Parathyroid adenoma (tissue), 2 donors: ENCODE results near the gene PAX7.

Experiments
- H2AFZ ChIP-seq: fragments of 300-600 bp; sonication (generic); one replicate; pipeline ENCODE4 v1.7.0; 2017; ENCODE audit warnings: antibody characterized with exemption, mild to moderate bottlenecking
- H3K27ac ChIP-seq: fragments of 300-600 bp; sonication (generic); one replicate; pipeline ENCODE4 v1.7.0; 2017
- H3K27me3 ChIP-seq: fragments of 300-600 bp; sonication (generic); one replicate; pipeline ENCODE4 v1.7.0; 2017; ENCODE audit warnings: low read length; ENCODE audit not compliant: control insufficient read depth, insufficient read depth
- H3K36me3 ChIP-seq: fragments of 300-600 bp; sonication (generic); one replicate; pipeline ENCODE4 v1.7.0; 2017; ENCODE audit warnings: low read length; ENCODE audit not compliant: control insufficient read depth, insufficient read depth
- H3K4me1 ChIP-seq: fragments of 300-600 bp; sonication (generic); one replicate; pipeline ENCODE4 v1.7.0; 2017; ENCODE audit warnings: control low read depth
- H3K4me2 ChIP-seq: fragments of 300-600 bp; sonication (generic); one replicate; pipeline ENCODE4 v1.7.0; 2017; ENCODE audit warnings: low read length
- H3K4me3 ChIP-seq: fragments of 300-600 bp; sonication (generic); one replicate; pipeline ENCODE4 v1.7.0; 2017; ENCODE audit warnings: low read depth, low read length
- H3K79me2 ChIP-seq: fragments of 300-600 bp; sonication (generic); one replicate; pipeline ENCODE4 v1.7.0; 2017; ENCODE audit warnings: control low read depth
- H3K9ac ChIP-seq: fragments of 300-600 bp; sonication (generic); one replicate; pipeline ENCODE4 v1.7.0; 2017; ENCODE audit warnings: mild to moderate bottlenecking
- H3K9me3 ChIP-seq: fragments of 300-600 bp; sonication (generic); one replicate; pipeline ENCODE4 v1.7.0; 2017; ENCODE audit warnings: low read length; ENCODE audit not compliant: control insufficient read depth
- TF ChIP-seq, protein P1 (sequence below): fragments of 300-600 bp; sonication (generic); IDR thresholded peaks from one replicate; pipeline ENCODE4 v1.7.0; 2017; ENCODE audit warnings: antibody characterized with exemption, mild to moderate bottlenecking
- donor health status: primary hyperparathyroidism.

Gene PAX7

DNA sequence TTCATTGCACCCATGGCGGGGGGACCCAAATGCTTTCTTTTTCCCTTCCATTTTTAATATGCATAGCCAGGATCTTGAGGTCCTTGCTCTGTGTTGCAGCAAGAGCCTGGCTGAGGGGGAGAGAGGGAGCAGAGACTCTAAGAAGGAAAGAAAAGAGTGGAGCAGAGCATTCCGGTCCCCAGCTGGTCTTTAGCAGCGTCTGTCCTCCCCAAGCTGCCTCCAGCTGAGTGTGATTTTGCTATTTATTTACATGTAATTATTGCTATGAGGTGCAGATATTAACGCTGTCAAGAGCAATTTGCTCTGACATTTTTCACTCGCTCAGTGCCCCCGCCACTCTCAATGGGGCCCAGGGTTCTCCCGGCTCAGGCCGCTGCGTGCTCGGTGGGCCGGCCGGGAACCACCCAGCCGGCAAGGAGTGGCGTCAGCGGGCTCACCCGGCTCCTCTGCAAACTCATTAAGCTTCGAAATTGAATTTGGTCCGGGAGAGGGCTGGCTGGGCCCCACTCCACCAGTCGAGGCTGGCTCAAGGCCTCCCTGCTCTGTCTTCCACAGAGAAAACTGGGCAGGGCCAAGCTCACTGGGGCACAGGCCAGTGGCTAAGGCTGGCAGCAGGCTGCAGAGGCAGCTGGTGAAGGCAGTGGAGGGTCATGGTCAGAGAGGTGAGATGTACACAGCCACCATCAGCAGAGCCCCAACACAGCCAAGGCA lies 93.2 kb downstream of the PAX7 start:
- Histone ChIP-seq H3K27ac (no peak overlapping the region), H3K79me2 (no peaks in the 10 kb centered on the region), H3K4me1 (no peaks in the 10 kb centered on the region), H3K9me3 (no peaks in the 10 kb centered on the region), H3K4me2 (no peak overlapping the region), H3K9ac (no peak overlapping the region), H3K36me3 (no peaks in the 10 kb centered on the region), H3K27me3 (no peaks in the 10 kb centered on the region), H2AFZ (no peak overlapping the region), H3K4me3 (no peak overlapping the region)
- TF ChIP-seq, protein P1, sequence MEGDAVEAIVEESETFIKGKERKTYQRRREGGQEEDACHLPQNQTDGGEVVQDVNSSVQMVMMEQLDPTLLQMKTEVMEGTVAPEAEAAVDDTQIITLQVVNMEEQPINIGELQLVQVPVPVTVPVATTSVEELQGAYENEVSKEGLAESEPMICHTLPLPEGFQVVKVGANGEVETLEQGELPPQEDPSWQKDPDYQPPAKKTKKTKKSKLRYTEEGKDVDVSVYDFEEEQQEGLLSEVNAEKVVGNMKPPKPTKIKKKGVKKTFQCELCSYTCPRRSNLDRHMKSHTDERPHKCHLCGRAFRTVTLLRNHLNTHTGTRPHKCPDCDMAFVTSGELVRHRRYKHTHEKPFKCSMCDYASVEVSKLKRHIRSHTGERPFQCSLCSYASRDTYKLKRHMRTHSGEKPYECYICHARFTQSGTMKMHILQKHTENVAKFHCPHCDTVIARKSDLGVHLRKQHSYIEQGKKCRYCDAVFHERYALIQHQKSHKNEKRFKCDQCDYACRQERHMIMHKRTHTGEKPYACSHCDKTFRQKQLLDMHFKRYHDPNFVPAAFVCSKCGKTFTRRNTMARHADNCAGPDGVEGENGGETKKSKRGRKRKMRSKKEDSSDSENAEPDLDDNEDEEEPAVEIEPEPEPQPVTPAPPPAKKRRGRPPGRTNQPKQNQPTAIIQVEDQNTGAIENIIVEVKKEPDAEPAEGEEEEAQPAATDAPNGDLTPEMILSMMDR, result no peak

DNA sequence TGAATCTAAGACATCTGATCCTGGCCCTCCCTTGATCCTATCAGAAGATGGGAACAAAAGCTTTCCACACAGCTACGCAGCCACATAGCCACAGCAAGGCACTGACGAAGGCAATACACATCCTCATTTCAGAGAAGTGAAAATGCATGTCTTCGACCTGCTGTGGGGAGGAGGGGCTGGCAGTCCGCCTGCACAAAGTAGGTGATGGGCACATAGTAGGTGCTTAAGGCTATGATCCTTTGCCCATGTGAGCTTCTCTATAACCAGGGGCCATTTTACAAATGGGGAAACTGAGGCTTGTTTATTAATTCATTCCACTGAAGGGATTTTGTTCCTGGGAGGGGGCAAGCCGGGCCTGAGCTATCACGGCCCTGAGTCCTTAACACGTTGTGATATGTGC lies 94.2 kb downstream of the PAX7 start:
- H3K4me2 ChIP-seq, result no peak overlapping the region
- TF ChIP-seq, protein P1, result no peak
- no peak overlapping the region for H3K9ac ChIP-seq
- H3K9me3 ChIP-seq, result no peaks in the 10 kb centered on the region
- no peaks in the 10 kb centered on the region for H3K27me3 ChIP-seq
- H3K4me3 ChIP-seq, result no peak overlapping the region
- no peaks in the 10 kb centered on the region for H3K79me2 ChIP-seq
- no peaks in the 10 kb centered on the region for H3K4me1 ChIP-seq
- no peaks in the 10 kb centered on the region for H3K36me3 ChIP-seq
- no peak overlapping the region for H2AFZ ChIP-seq
- no peak overlapping the region for H3K27ac ChIP-seq

DNA sequence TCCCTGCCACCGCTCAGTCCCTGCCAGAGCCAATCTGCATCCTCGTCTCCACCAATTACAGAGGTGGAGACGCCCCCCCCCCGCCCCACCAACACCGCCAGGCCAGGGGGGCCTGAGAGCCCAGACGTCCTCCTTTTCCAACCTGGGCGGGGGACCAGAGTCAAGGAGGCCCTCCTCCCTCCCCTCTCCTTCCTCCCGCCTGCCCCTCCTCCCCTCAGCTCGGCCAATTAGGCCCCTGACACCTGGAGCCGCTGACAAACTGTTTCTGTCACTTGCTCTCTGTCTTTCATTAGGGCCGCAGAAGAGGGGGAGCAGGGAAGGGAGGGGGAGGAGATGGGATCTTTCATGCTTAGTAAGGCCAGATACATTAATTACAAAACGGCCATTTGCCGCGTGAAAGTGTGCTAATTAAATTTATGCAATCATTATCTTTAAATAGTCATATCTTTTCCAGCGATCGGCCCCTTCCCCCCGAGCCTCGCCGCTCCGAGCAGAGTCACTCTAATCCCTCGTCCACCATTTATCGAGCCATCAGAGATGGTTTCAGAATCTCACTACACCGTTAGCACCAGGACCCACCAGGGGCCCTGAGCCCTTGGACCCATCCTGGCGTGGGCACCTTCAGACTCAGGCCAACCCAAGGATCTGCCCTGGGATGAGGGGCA lies 94.7 kb downstream of the PAX7 start:
- Histone ChIP-seq H3K9me3 (no peaks in the 10 kb centered on the region), H3K27ac (no peak overlapping the region), H3K4me2 (no peak overlapping the region), H3K4me1 (no peaks in the 10 kb centered on the region), H3K9ac (no peak overlapping the region), H3K36me3 (no peaks in the 10 kb centered on the region), H2AFZ (no peak overlapping the region), H3K27me3 (no peaks in the 10 kb centered on the region), H3K79me2 (no peaks in the 10 kb centered on the region), H3K4me3 (no peak overlapping the region)
- TF ChIP-seq, protein P1, result no peak

DNA sequence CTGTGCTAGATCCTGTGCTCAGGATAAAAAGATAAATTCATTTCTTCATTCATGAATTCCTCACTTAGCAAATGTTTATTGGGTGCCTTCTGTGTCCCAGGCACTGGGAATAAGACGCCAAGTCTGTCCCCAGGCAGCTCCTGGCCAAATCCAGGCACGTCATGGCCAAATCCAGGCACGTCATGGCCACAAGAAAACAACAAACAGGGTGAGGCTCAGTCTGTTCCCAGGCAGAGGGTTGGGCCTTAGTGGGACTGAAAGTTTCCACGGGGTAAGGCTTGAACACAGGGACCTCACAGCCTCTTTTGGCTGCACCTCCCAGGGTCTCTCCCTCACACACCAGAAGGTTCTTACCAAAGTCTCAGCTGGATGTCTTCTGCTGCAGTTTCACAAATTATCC lies 95.7 kb downstream of the PAX7 start:
- H3K36me3 ChIP-seq, result no peaks in the 10 kb centered on the region
- H3K9ac ChIP-seq, result no peak overlapping the region
- no peak overlapping the region for H3K27ac ChIP-seq
- H3K9me3 ChIP-seq, result no peaks in the 10 kb centered on the region
- no peaks in the 10 kb centered on the region for H3K27me3 ChIP-seq
- TF ChIP-seq, protein P1, result no peak
- H3K4me1 ChIP-seq, result no peaks in the 10 kb centered on the region
- no peak overlapping the region for H3K4me2 ChIP-seq
- no peaks in the 10 kb centered on the region for H3K79me2 ChIP-seq
- H3K4me3 ChIP-seq, result no peak overlapping the region
- H2AFZ ChIP-seq, result no peak overlapping the region

DNA sequence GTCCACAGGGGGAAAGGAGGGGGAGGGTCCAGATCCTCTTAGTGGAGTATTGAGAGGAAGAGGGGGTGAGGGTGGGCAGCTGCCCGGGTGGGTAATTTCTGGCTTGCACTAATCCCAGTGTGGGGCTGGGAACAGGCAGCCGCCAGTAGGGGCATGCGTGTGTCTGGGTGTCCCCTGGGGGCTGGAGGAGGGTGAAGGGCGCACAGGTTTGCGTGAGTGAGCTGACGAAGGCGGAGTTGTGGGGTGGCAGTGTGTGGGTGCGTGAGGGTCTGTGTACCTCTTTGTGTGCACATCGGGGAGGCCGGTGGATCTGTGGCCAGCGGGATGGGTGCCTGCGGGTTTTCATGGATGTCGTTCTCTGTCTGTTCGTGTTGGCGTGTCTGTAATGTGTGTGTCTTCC lies 97.3 kb downstream of the PAX7 start:
- no peak overlapping the region for H3K27ac ChIP-seq
- H3K4me1 ChIP-seq, result no peaks in the 10 kb centered on the region
- H3K4me2 ChIP-seq, result no peak overlapping the region
- no peaks in the 10 kb centered on the region for H3K9me3 ChIP-seq
- H2AFZ ChIP-seq, result no peak overlapping the region
- H3K27me3 ChIP-seq, result no peaks in the 10 kb centered on the region
- TF ChIP-seq, protein P1, result no peak
- H3K36me3 ChIP-seq, result no peaks in the 10 kb centered on the region
- H3K9ac ChIP-seq, result no peak overlapping the region
- H3K79me2 ChIP-seq, result no peaks in the 10 kb centered on the region
- H3K4me3 ChIP-seq, result no peak overlapping the region
